ENCODE measurements around the gene RCC1.

- no peak for TF ChIP-seq POLR2A (IDR thresholded peaks at IDR 0.05)
- TF ChIP-seq CTCF (IDR thresholded peaks at IDR 0.05): no peak
These were observed 28.8 kb downstream of the RCC1 start for GRCh38 chr1:28534671-28535070.

Data from right lobe of liver (tissue), 4 donors.